DOHH2 (cell line): ENCODE results near the gene SHC4.

ENCODE experiments used
- EZH2phosphoT487 ChIP-seq: fragments of 200-600 bp; sonication (generic); IDR thresholded peaks from 2 replicates; pipeline ENCODE4 v1.6.1; 2017; ENCODE audit warnings: borderline replicate concordance, mild to moderate bottlenecking, antibody characterized with exemption, low read length, moderate library complexity, mixed read lengths
- TF ChIP-seq, protein P1 (sequence below): fragments of 200-600 bp; sonication (generic); IDR thresholded peaks from one replicate; pipeline ENCODE4 v1.5.1; 2014; ENCODE audit warnings: antibody characterized with exemption, mild to moderate bottlenecking, low read depth, low read length; ENCODE audit not compliant: poor library complexity, severe bottlenecking

DNA sequence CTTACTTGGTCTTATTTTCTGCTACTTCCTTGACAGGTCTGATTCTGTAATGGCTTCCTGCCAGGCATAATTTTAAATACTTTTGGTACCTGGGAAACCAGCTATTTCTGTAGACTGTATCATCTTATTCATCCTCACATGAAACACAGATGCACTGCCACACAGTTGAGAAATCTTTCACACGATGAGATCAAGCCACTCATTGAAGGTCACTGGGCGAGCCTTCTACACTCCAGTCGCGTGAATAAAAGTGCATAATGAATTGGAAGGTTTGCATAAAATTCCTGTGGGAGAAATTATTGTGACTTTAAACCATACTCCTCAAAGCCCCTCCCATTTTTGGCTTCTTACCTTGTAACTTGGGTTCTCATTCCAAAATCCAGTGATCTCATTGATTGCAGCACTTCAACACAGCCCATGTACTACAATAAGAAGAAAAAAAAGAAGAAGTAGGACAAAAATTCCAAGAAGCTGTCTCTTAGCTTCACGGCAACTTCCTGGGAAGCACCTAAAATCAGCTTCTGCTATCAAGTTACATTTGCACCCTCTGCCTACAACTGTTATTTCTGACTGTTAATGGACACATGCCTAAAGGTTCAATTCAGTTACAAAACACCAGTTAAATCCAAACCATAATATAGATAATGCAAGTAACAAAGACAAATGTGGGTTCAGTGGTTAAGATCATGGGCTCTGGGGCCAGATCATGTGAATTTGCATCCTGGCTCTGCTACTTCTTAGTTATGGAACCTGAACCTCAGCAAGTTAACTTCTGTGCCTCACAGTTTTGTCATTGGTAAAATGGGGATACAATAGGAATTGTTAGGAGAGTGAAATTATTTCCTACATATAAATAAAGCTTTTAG lies 39.0 kb downstream of the SHC4 start:
- TF ChIP-seq, protein P1, sequence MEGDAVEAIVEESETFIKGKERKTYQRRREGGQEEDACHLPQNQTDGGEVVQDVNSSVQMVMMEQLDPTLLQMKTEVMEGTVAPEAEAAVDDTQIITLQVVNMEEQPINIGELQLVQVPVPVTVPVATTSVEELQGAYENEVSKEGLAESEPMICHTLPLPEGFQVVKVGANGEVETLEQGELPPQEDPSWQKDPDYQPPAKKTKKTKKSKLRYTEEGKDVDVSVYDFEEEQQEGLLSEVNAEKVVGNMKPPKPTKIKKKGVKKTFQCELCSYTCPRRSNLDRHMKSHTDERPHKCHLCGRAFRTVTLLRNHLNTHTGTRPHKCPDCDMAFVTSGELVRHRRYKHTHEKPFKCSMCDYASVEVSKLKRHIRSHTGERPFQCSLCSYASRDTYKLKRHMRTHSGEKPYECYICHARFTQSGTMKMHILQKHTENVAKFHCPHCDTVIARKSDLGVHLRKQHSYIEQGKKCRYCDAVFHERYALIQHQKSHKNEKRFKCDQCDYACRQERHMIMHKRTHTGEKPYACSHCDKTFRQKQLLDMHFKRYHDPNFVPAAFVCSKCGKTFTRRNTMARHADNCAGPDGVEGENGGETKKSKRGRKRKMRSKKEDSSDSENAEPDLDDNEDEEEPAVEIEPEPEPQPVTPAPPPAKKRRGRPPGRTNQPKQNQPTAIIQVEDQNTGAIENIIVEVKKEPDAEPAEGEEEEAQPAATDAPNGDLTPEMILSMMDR, result no peak
- no peak for TF ChIP-seq EZH2phosphoT487
